ENCODE data around the gene HYAL3.
"Not testable (repeated sequence)": the region's sequence is repeated elsewhere in the genome, so short reads cannot be mapped to it uniquely, and the experiment has no call there.

The HYAL3 gene

GRCh38 chr3:50275141-50275995 lies 23.8 kb downstream of the HYAL3 start:
- no peak for DNase-seq (ENCODE audit: low read depth, low spot score)
- H3K4me3 ChIP-seq (ENCODE audit: low read length) = no peak overlapping the region

- H3K4me3 ChIP-seq (ENCODE audit: low read length) = no peak overlapping the region
- peak; percentile 55 for DNase-seq (ENCODE audit: low read depth, low spot score)
Measured at GRCh38 chr3:50274371-50275104, 24.7 kb downstream of the HYAL3 start.

GRCh38 chr3:50273689-50274065 lies 25.5 kb downstream of the HYAL3 start:
- H3K4me3 ChIP-seq (ENCODE audit: low read length) = no peak overlapping the region
- DNase-seq (ENCODE audit: low read depth, low spot score) = no peak

- no peak overlapping the region for H3K4me3 ChIP-seq (ENCODE audit: low read length)
- DNase-seq (ENCODE audit: low read depth, low spot score) = peak; percentile 41
Measured at GRCh38 chr3:50272911-50273688, 26.1 kb downstream of the HYAL3 start.

- DNase-seq (ENCODE audit: low read depth, low spot score); H3K4me3 ChIP-seq (ENCODE audit: low read length): not testable (repeated sequence)
Measured at GRCh38 chr3:50272538-50272910, 26.7 kb downstream of the HYAL3 start.

GRCh38 chr3:50271314-50271936 lies 27.8 kb downstream of the HYAL3 start:
- H3K4me3 ChIP-seq (ENCODE audit: low read length) = no peak overlapping the region
- no peak for DNase-seq (ENCODE audit: low read depth, low spot score)

GRCh38 chr3:50270422-50271224 lies 28.6 kb downstream of the HYAL3 start:
- no peak overlapping the region for H3K4me3 ChIP-seq (ENCODE audit: low read length)
- DNase-seq (ENCODE audit: low read depth, low spot score) = no peak

- no peak for DNase-seq (ENCODE audit: low read depth, low spot score)
- no peak overlapping the region for H3K4me3 ChIP-seq (ENCODE audit: low read length)
Measured at GRCh38 chr3:50269977-50270413, 29.2 kb downstream of the HYAL3 start.

- no peak for DNase-seq (ENCODE audit: low read depth, low spot score)
- no peak overlapping the region for H3K4me3 ChIP-seq (ENCODE audit: low read length)
Measured at GRCh38 chr3:50269460-50269859, 29.7 kb downstream of the HYAL3 start.

GRCh38 chr3:50268703-50269451 lies 30.3 kb downstream of the HYAL3 start, which contains the start of gene SEMA3B:
SEMA3B (plus strand) TSS chr3:50269147; CDS start chr3:50269241, 94 bp downstream.
- DNase-seq (ENCODE audit: low read depth, low spot score) = no peak
- H3K4me3 ChIP-seq (ENCODE audit: low read length) = no peak within 1 kb of the TSS

- no peak for DNase-seq (ENCODE audit: low read depth, low spot score)
- H3K4me3 ChIP-seq (ENCODE audit: low read length) = no peak overlapping the region
Measured at GRCh38 chr3:50268276-50268675, 30.9 kb downstream of the HYAL3 start.

GRCh38 chr3:50267280-50267913 lies 31.8 kb downstream of the HYAL3 start:
- H3K4me3 ChIP-seq (ENCODE audit: low read length) = no peak overlapping the region
- no peak for DNase-seq (ENCODE audit: low read depth, low spot score)

- H3K4me3 ChIP-seq (ENCODE audit: low read length) = no peak overlapping the region
- DNase-seq (ENCODE audit: low read depth, low spot score) = no peak
Measured at GRCh38 chr3:50266836-50267235, 32.4 kb downstream of the HYAL3 start.

GRCh38 chr3:50266017-50266416 lies 33.2 kb downstream of the HYAL3 start:
- no peak overlapping the region for H3K4me3 ChIP-seq (ENCODE audit: low read length)
- no peak for DNase-seq (ENCODE audit: low read depth, low spot score)

GRCh38 chr3:50265571-50265970 lies 33.6 kb downstream of the HYAL3 start:
- H3K4me3 ChIP-seq (ENCODE audit: low read length) = no peak overlapping the region
- no peak for DNase-seq (ENCODE audit: low read depth, low spot score)

GRCh38 chr3:50264964-50265485 lies 34.2 kb downstream of the HYAL3 start:
- H3K4me3 ChIP-seq (ENCODE audit: low read length) = no peak overlapping the region
- DNase-seq (ENCODE audit: low read depth, low spot score) = no peak

GRCh38 chr3:50264383-50264963 lies 34.7 kb downstream of the HYAL3 start:
- H3K4me3 ChIP-seq (ENCODE audit: low read length) = no peak overlapping the region
- DNase-seq (ENCODE audit: low read depth, low spot score) = no peak

Data from Jurkat, Clone E6-1 (cell line).